ENCODE results near the gene KIF13A. TPM values are rescaled to one million over a fixed set of nuclear protein-coding genes. Genes with fewer than 3 reads are reported as not detected.
"Not testable (repeated sequence)": the region's sequence is repeated elsewhere in the genome, so short reads cannot be mapped to it uniquely, and the experiment has no call there.

KIF13A gene
- total RNA-seq, 1 experiment from 2014 or later = 11.3 TPM

- DNase-seq = no peak
- Histone ChIP-seq H3K4me3 (no peak overlapping the region), H3K27me3 (no peaks in the 10 kb centered on the region), H3K36me3 (no peaks in the 10 kb centered on the region), H3K9me3 (no peaks in the 10 kb centered on the region)
These were observed 28.7 kb upstream of the KIF13A start for GRCh38 chr6:18016133-18016532.

DNA sequence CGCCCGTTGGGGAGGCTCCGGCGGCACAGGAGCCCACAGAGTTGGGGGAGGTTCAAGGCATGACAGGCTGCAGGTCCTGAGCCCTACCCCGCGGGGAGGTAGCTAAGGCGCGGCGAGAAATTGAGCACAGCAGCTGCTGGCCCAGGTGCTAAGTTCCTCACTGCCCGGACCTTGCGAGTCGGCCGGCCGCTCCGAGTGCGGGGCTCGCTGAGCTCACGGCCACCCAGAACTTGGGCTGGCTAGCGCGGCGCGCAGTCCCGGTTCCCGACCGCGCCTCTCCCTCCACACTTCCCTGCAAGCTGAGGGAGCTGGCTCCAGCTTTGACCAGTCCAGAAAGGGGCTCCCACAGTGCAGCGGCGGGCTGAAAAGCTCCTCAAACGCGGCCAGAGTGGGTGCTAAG lies 23.9 kb upstream of the KIF13A start:
- Histone ChIP-seq H3K4me3 (no peak overlapping the region), H3K9me3 (no peaks in the 10 kb centered on the region), H3K36me3 (no peaks in the 10 kb centered on the region), H3K27me3 (no peaks in the 10 kb centered on the region)
- DNase-seq = no peak

GRCh38 chr6:18010540-18010939 lies 23.1 kb upstream of the KIF13A start:
- H3K36me3 ChIP-seq, H3K9me3 ChIP-seq, DNase-seq, H3K4me3 ChIP-seq, H3K27me3 ChIP-seq: not testable (repeated sequence)

DNA sequence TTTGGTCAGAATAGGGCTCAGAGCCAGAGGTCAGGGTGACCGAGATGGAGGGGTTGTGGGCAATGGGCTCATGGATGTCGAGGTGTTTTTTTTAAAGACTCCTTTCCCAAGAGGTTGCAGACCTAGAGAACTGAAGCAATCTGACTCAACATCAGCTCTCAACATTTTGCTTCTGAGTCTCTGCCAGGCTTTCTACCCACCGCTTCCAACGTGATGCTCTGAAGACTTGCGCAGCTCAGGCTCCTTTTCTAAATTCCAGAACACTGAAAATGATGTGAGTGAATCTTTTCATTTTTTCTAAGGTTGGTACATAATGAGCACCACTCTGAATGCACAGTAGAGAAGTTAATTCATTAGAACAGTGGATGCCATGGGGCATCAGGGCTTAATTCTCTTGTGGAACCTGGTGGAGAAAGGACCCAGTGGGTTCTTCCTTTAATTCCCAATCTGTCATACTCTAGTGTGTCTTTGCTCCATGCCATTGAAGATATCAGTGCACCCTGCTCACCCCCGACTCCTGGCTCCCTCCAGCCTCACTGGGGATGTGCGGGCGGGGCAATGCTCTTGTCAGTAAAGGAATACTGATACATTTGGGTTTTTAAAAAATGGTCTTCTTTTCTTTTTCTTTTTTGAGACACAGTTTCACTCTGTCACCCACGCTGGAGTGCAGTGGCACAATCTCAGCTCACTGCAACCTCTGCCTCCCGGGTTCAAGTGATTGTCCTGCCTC lies 17.0 kb upstream of the KIF13A start:
- no peak for DNase-seq
- H3K4me3 ChIP-seq = no peak overlapping the region
- H3K9me3 ChIP-seq = no peaks in the 10 kb centered on the region
- no peaks in the 10 kb centered on the region for H3K27me3 ChIP-seq
- H3K36me3 ChIP-seq = no peaks in the 10 kb centered on the region

- no peaks in the 10 kb centered on the region for H3K9me3 ChIP-seq
- no peak for DNase-seq
- no peaks in the 10 kb centered on the region for H3K27me3 ChIP-seq
- no peak overlapping the region for H3K4me3 ChIP-seq
- no peaks in the 10 kb centered on the region for H3K36me3 ChIP-seq
These were observed 12.0 kb upstream of the KIF13A start for GRCh38 chr6:17999425-17999824.

- Histone ChIP-seq H3K36me3 (no peaks in the 10 kb centered on the region), H3K4me3 (no peak overlapping the region), H3K27me3 (no peaks in the 10 kb centered on the region), H3K9me3 (no peaks in the 10 kb centered on the region)
- no peak for DNase-seq
These were observed 11.0 kb upstream of the KIF13A start for GRCh38 chr6:17998442-17998841.

DNA sequence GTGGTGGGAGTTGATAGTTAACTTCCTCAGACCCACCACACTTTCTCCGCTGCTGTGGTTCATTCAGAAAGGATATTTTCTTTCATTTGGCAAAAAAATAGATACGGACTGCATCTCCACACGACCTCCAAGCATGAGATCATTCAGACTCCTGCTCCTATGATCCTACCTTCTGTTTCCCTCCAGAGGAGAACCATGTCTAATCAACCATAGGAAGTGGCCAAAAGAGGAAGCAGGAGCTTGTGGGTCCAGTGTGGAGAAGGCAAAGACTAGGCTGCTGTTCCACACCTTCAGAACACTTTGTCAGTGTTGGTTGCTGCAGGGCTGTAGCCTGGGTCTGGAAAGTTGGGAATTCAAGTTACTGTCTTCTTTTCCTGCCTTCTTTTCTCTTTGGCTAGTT lies 10.6 kb upstream of the KIF13A start:
- Histone ChIP-seq H3K4me3 (no peak overlapping the region), H3K9me3 (no peaks in the 10 kb centered on the region), H3K27me3 (no peaks in the 10 kb centered on the region), H3K36me3 (no peaks in the 10 kb centered on the region)
- no peak for DNase-seq

DNA sequence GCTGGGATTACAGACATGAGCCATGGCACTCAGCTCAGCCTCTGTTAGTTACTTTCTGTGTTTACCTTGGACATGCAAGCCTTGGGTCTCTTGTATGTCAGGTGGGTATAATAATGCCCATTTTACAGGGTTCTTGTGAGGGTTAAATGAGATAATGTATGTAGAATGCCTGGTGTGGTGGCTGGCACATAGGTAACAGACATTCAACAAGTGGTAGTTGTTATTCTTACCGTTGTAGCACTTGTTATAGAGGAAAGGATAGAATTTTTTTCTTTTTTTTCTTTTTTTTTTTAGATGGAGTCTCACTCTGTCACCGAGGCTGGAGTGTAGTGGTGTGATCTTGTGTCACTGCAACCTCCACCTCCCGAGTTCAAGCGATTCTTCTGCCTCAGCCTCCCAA lies 8.0 kb upstream of the KIF13A start:
- Histone ChIP-seq H3K4me3 (no peak overlapping the region), H3K9me3 (no peaks in the 10 kb centered on the region), H3K27me3 (no peaks in the 10 kb centered on the region), H3K36me3 (no peaks in the 10 kb centered on the region)
- DNase-seq = no peak

- Histone ChIP-seq H3K36me3 (no peaks in the 10 kb centered on the region), H3K4me3 (no peak overlapping the region), H3K27me3 (no peaks in the 10 kb centered on the region), H3K9me3 (no peaks in the 10 kb centered on the region)
- no peak for DNase-seq
These were observed 6.6 kb upstream of the KIF13A start for GRCh38 chr6:17994019-17994418.

DNA sequence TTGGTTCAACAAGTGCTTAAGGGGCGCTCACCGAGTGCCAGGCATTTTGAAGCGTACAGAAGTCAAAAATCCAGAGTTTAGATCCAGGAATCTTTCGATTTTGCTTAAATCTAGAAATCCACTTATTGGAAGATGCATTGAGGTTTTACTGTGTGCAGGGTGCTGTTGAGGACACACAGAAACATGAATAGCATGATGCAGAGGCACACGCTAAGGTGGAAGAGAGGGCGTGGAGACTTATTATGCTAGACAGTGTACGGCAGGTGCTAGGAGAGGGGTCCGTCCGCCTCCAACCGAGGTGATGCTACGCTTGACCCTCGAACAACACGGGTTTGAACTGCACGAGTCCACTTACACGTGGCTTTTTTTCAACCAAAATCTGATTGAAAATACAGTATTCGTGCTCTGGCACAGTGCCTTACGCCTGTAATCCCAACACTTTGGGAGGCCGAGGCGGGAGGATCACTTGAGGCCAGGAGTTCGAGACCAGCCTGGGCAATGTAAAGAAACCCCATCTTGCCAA lies 1.0 kb upstream of the KIF13A start:
- H3K9me3 ChIP-seq = no peaks in the 10 kb centered on the region
- peak overlapping the region; percentile 60 for H3K4me3 ChIP-seq
- DNase-seq = no peak
- no peaks in the 10 kb centered on the region for H3K36me3 ChIP-seq
- no peaks in the 10 kb centered on the region for H3K27me3 ChIP-seq

GRCh38 chr6:17987697-17988421 lies 424 bp upstream of the KIF13A start:
- DNase-seq = peak; percentile 50

GRCh38 chr6:17986656-17987446 lies 584 bp downstream of the KIF13A start:
- no peaks in the 10 kb centered on the region for H3K9me3 ChIP-seq
- H3K27me3 ChIP-seq = no peaks in the 10 kb centered on the region
- no peaks in the 10 kb centered on the region for H3K36me3 ChIP-seq
- peak overlapping the region; percentile 65 for H3K4me3 ChIP-seq
- peak; percentile 43 for DNase-seq

More at GRCh38 chr6:17987697-17988421, 424 bp upstream of the KIF13A start:
- Histone ChIP-seq H3K27me3 (no peaks in the 10 kb centered on the region), H3K9me3 (no peaks in the 10 kb centered on the region), H3K36me3 (no peaks in the 10 kb centered on the region), H3K4me3 (peak overlapping the region; percentile 60)

DNA sequence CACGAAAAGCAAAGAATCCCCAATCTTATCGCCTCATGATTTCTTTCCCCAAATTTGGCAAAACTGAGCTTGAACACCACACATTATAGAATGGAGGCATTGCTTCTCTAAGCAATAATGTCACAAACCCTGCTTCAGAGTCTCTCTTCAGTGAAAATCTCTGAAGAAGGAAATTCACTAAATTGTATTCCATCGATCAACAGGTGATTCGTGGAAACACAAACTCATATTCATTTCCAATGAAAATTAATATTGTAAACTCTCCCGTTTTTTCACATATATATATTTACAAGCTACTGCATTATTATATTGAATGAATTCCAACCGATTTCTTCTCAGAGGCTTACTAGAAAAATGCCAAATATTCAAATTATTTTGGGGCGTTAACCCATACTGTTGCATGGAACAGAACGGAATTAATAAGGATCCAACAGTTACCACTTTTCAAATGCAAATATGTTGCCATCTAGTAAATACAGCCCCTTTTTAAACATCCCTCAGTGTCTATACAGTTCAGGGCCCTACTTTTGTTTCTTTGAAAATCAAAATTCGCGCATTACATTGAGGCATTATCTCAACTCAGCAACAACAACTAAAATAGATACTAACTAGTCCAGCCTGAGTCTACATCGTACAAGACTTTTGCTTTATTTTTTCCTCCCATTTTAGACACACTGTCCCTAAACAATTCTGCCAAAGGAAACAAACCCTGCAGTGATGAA lies 1.3 kb downstream of the KIF13A start:
- H3K36me3 ChIP-seq = no peaks in the 10 kb centered on the region
- no peaks in the 10 kb centered on the region for H3K27me3 ChIP-seq
- DNase-seq = no peak
- H3K4me3 ChIP-seq = peak overlapping the region; percentile 65
- no peaks in the 10 kb centered on the region for H3K9me3 ChIP-seq

DNA sequence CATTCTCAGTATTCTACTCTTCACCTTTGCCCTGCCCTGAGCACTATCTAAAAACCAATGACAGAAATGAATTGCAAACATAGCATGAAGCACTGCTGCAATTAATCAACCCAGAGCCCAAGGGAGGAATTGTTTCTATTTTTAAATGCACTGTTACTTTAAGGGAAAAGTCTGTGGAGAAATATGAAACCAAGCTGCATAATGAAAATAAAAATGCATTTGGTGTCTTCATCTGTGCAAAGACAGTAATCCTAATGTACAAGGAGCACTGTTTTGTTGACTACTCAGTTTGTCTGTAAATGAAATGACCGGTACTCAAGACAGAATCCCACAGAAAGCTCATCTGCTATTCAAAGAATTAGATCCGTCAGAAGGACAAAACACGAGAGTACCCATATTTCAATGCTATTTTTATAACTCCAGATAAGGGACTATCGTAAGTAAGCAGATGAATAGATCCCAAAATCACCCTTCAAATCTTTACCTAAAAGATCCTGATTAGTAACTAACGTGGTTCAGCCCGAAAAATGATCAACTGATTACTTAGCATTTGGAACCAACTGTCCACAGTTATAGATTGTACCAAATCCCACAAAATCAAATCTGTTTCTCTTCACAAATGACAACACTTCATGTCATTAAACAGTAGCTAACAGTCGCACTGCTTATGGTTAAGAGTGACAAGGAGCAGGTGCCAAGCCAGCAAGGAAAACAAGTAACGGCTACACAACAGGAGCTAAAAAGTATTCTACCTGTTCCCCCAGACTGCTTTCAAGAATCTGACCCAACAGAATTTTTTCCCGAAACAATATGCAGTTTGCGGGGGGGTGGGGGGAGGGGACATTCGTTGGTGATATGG lies 2.4 kb downstream of the KIF13A start:
- Histone ChIP-seq H3K4me3 (no peak overlapping the region), H3K36me3 (no peaks in the 10 kb centered on the region), H3K9me3 (no peaks in the 10 kb centered on the region), H3K27me3 (no peaks in the 10 kb centered on the region)
- DNase-seq = no peak

DNA sequence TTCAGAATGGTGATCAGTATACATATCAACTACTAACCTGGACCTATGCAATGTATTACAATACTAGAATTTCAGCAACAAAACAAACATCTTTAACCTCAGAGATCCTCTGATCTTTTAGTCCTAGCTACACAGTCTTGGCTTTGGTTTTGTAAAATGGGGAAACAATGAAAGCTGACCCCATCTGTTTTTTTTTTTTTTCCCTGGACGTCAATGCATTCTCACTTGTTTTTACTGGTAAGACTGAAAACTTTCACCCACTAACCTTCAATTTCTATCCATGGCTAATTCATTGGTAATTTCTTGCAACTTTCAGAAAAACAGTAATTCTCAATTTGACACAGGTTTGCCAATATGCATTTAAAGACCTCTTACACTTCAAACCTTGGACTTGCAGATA lies 3.0 kb downstream of the KIF13A start:
- H3K4me3 ChIP-seq = no peak overlapping the region
- no peaks in the 10 kb centered on the region for H3K36me3 ChIP-seq
- H3K9me3 ChIP-seq = no peaks in the 10 kb centered on the region
- no peaks in the 10 kb centered on the region for H3K27me3 ChIP-seq
- DNase-seq = no peak

DNA sequence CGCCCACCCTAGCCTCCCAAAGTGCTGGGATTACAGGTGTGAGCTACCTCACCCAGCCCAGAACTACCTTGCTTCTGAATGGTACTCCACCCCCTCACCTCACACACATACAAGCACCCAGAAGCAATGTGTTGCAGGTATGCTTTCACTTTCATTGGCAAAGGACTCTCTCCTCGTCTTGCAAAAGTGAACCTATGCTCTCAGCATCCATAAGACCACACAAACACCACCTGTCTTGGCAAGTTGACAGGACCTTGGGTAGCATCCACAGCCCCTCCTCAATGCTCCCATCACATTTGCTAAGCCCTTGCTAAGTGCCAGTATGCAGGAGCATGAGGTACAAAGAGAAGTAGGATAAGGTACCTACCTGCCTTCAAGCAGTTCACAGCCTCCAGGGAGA lies 3.7 kb downstream of the KIF13A start:
- H3K27me3 ChIP-seq = no peaks in the 10 kb centered on the region
- no peaks in the 10 kb centered on the region for H3K9me3 ChIP-seq
- H3K4me3 ChIP-seq = no peak overlapping the region
- H3K36me3 ChIP-seq = no peaks in the 10 kb centered on the region
- DNase-seq = no peak

Data from MG63 (cell line).